Stimulated activated CD4-positive, alpha-beta T cell treated with anti-CD3 and anti-CD28 coated beads, Interleukin-4, amount 100 ng/mL, for 4 hours (primary cell): ENCODE data around the gene ALPG.
"Not testable (repeated sequence)": the region's sequence is repeated elsewhere in the genome, so short reads cannot be mapped to it uniquely, and the experiment has no call there.

Experiments
- DNase-seq, 2 experiments: peaks; one replicate each; pipeline ENCODE4 v3.0.0-alpha.2; 2020

ALPG gene

GRCh38 chr2:232406556-232407310, at the start of gene ALPG:
Gene ALPG, plus strand, starts transcription at chr2:232406844. Its CDS starts 51 bp downstream, at chr2:232406895.
- no peak for DNase-seq

GRCh38 chr2:232361646-232362045, 45.0 kb upstream of the ALPG start:
- no peak for DNase-seq

- no peak for DNase-seq
Observed at GRCh38 chr2:232362174-232362900, 44.3 kb upstream of the ALPG start.

GRCh38 chr2:232363064-232363783, 43.4 kb upstream of the ALPG start:
- not testable (repeated sequence) for DNase-seq

GRCh38 chr2:232363784-232364615, 42.6 kb upstream of the ALPG start:
- no peak for DNase-seq

- DNase-seq: not testable (repeated sequence)
Observed at GRCh38 chr2:232364806-232365594, 41.6 kb upstream of the ALPG start.

GRCh38 chr2:232365621-232366321, 40.9 kb upstream of the ALPG start:
- no peak for DNase-seq

GRCh38 chr2:232366461-232366860, 40.2 kb upstream of the ALPG start:
- DNase-seq: not testable (repeated sequence)

- no peak for DNase-seq
Observed at GRCh38 chr2:232367016-232367415, 39.6 kb upstream of the ALPG start.

- no peak for DNase-seq
Observed at GRCh38 chr2:232367591-232368233, 38.9 kb upstream of the ALPG start.

GRCh38 chr2:232368311-232368731, 38.3 kb upstream of the ALPG start:
- DNase-seq: no peak

- DNase-seq: no peak
Observed at GRCh38 chr2:232369126-232369951, 37.3 kb upstream of the ALPG start.

- DNase-seq: not testable (repeated sequence)
Observed at GRCh38 chr2:232370007-232370406, 36.6 kb upstream of the ALPG start.

GRCh38 chr2:232372231-232373208, 34.1 kb upstream of the ALPG start:
- no peak for DNase-seq

GRCh38 chr2:232374356-232374755, 32.3 kb upstream of the ALPG start:
- DNase-seq: no peak

- no peak for DNase-seq
Observed at GRCh38 chr2:232375164-232375563, 31.5 kb upstream of the ALPG start.

GRCh38 chr2:232376260-232376659, 30.4 kb upstream of the ALPG start:
- no peak for DNase-seq

GRCh38 chr2:232376713-232377112, 29.9 kb upstream of the ALPG start:
- no peak for DNase-seq
